Measurements from ENCODE around the gene TNF.
"Not testable (repeated sequence)": the region's sequence is repeated elsewhere in the genome, so short reads cannot be mapped to it uniquely, and the experiment has no call there.

TNF gene

DNA sequence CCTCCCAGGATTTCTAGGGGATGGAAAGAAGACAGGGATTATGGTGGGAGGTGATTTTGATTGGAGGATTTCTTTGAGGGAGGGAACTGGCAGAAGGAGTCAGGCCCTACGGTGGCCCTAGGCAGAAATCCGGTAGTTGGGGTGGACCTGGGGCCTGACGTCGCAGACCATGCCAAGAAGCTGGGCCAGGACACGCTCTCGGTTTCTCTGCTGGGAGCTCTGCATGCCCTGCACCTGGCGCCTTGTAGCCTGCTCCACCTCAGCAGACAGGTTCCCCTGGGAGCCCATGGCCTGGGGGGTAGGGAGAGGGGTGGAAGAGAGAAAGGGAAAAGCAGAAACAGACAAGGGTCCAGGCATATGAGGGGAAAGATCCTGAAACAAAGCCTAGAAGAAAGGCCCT lies 30.1 kb upstream of the TNF start:
- DNase-seq, result no peak

DNA sequence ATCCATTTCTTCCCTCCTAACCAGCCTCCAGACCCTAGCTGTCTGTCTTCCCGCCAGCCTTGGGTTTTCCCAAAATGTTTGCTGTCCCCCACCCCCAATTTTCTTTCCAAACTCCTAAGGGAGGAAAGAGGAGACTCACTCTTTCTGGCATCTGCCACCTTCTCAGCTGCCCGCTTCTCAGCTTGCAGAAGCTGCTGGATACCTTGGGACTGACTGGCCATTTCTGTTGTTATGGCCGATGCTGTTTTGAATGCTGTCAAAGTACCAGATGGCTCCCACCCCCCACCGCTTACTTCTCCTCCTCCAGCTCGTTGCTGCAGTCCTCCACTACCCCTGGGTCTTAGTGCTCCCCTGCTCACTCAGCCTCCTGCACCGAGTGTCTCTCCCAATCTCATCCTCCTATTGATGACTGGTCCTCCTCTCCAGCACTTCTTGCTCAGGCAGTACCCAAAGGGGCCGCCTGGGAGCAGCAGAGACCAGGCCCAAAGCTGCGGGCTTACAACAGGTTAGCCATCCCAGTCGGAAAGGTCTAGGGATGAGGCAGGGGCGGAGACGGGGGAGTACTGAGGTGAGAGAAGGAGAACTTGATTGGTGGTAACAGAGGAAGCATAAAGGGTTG lies 28.9 kb upstream of the TNF start, which contains the start of gene ATP6V1G2:
TSS of gene ATP6V1G2 (minus strand) at position 270 of the 619 bp plus-strand sequence. CDS start at position 221, 49 bp downstream.
- peak; percentile 90 to 97 for DNase-seq

- peak; percentile 72 to 97 for DNase-seq
These were observed 28.2 kb upstream of the TNF start, which contains the start of gene NFKBIL1 for GRCh38 chr6:31546958-31547726. Gene NFKBIL1, plus strand, starts transcription at chr6:31547608. Its CDS starts 87 bp downstream, at chr6:31547695.

DNA sequence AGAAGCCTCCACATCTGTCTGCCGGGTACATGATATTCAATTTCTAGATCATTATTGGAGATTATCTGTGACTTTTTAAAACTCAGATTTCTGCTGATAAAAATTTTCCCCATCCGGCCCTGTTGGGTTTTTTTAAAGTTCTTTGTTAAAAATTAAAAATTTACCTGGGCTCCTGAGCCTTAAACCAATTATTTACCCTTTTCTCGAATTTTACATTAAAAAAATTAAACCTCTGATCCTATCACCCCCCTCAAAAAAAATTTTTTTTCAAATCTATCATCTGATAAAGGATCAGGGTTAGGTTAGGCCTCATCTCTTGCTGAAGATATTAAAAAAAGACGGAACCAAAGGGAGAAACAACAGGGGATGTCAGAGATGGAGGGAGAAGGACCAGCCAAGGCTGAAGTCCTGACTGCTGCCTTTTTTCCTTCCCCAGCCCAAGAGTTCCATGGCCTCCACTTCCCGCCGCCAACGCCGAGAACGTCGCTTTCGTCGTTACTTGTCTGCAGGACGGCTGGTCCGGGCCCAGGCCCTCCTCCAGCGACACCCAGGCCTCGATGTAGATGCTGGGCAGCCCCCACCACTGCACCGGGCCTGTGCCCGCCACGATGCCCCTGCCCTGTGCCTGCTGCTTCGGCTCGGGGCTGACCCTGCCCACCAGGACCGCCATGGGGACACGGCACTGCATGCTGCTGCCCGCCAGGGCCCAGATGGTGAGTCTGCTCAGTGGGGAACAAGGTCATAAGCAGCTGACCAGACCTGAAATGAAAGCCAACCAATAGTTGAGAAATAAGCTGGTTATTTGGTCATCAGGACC lies 27.4 kb upstream of the TNF start:
- no peak for DNase-seq

DNA sequence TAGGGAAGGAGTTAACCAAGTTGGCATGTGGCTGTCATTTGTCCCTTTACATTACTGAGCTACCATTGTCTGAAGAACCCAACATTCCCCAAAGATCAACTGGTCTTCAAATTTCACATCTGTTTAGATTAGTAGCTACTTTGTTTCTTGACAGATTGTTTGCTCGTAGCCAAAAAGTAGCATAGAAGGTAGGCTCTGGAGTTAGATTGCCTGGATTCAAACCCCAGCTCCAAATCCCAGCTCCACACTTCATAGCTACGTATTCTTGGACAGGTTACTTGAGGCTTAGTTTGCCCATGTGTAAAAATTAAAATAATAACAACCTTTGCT lies 26.9 kb upstream of the TNF start:
- no peak for DNase-seq

GRCh38 chr6:31551371-31551770 lies 24.0 kb upstream of the TNF start:
- DNase-seq, result not testable (repeated sequence)

- no peak for DNase-seq
These were observed 19.1 kb upstream of the TNF start for GRCh38 chr6:31556307-31556706.

- no peak for DNase-seq
These were observed 17.7 kb upstream of the TNF start for GRCh38 chr6:31557443-31558317.

DNA sequence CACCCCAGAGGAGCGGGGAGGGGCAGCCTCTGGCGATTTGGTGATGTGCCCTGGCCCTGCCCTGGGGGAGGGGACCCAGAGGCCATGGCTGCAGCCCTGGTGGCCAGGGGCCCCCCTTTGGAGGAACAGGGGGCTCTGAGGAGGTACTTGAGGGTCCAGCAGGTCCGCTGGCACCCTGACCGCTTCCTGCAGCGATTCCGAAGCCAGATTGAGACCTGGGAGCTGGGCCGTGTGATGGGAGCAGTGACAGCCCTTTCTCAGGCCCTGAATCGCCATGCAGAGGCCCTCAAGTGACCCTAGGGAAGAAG lies 17.1 kb upstream of the TNF start:
- no peak for DNase-seq

- no peak for DNase-seq
These were observed 16.5 kb upstream of the TNF start for GRCh38 chr6:31558631-31559500.

DNA sequence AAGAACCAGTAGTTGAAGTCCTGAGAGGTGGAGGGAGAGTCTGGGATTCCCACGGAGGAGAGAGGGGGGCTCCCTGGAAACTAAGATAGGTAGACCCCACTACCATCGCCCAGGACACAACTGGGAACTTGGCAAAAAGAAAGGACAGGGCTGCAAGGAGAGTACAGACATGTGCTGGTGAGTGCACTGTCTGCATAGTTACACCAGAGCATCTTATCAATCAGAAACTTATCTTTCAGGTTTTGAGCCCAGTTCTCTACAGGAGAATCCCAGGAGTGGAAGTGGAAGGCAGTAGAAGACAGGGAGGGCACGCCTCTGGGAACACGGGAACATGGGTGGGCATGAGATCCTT lies 15.8 kb upstream of the TNF start:
- DNase-seq, result no peak

DNA sequence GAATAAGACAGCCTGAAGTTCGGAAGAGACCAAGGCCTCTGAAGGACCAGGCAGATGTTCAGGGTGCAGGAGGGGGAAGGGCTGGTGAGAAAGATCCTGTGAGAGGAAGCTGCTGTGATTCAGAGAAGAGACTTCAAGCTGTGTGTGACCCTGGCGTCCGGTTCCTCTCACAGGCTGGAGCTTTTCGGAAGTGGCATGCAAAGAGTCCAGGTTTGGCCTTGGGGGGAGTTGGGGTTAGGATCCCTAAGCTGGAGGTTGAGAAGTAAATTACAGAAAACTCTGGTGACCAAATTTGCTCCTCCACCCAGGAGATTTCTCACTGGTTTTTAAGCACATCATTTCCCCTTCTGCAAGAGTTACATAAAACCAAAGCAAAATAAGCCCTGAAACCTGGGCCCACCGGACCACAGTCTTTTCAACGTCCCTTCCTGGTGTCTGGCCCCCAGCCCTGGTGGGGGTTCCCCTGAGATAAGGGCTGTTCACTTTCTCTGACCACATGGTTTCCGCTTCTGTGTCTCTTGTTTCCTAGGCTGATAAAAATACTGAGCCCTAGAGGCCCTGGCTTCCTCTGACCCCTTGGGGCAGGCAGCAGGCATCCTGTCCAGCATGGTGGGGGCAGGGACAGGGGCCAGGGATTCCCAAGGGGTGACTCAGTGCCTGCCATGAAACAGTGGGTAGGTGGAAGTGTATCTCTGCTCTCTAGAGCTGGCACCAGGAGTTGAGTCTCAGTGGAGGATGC lies 15.2 kb upstream of the TNF start:
- no peak for DNase-seq

DNA sequence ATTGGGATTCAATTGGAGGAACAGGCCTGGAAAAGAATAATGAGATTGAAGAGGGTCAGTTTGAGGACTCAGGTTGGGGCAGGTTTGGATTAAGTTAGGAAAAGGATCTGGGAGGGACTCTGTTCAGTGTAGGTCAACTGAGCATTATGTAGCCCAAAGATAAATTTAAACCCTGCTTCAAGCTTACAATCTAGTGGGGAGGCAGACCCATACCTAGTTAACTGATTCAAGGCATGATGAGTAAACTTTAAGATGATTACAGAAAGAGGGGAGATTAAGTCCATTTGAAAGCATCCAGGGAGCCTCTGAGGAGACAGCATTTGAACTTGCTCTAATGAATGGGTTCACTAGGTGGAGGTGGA lies 14.7 kb upstream of the TNF start:
- no peak for DNase-seq

- no peak for DNase-seq
These were observed 7.6 kb upstream of the TNF start for GRCh38 chr6:31567531-31568370.

DNA sequence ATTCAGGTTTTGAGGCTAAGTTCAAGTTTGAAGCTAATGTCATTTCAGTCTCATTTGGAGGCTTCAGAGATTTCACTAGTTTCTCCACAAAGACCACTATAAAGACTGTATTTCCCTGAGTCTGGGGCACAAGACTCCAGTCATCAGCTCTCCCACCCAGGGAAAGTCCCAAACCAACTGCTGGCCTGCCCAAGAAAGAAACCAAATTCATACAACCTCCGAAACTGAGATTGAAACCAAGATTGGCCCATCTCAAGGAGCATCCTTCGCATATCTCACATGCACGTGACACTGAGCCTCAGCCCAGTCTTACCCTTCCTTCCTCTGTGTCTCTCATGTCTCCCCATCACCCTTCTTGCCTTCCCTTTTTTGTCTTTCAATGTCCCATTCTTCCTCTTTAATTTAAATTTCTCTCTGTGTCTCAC lies 6.8 kb upstream of the TNF start:
- DNase-seq, result no peak

DNA sequence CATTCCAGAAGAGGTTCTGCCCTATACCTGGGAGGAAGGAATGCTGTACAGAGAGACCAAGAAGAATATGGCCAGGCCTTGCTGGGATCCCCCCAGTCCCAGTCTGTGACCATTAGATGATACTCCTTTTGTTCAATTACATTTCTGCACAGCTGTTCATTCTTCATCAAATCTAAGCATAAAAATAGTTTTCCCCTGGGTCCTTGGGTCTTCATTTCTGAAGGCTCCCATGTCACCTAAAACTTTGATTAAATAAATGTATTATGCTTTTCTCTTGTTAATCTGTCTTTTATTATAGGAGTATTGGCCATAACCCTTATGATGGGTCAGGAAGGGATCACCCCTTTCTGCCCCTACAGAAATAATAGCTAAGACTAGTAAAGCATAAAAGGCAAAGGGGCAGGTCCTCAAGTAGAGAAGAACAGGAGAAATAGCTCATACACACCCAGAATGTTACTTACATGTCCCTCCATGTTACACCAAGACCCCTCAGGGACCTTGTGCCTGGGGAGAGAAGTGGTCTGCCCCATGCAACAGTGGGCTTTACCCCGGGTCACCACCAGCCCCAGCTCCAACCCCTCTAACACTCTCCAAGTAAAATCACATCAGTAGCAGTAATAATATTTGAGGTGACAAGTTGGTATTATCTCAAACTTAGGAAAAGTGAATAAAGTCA lies 5.4 kb upstream of the TNF start:
- DNase-seq, result no peak

DNA sequence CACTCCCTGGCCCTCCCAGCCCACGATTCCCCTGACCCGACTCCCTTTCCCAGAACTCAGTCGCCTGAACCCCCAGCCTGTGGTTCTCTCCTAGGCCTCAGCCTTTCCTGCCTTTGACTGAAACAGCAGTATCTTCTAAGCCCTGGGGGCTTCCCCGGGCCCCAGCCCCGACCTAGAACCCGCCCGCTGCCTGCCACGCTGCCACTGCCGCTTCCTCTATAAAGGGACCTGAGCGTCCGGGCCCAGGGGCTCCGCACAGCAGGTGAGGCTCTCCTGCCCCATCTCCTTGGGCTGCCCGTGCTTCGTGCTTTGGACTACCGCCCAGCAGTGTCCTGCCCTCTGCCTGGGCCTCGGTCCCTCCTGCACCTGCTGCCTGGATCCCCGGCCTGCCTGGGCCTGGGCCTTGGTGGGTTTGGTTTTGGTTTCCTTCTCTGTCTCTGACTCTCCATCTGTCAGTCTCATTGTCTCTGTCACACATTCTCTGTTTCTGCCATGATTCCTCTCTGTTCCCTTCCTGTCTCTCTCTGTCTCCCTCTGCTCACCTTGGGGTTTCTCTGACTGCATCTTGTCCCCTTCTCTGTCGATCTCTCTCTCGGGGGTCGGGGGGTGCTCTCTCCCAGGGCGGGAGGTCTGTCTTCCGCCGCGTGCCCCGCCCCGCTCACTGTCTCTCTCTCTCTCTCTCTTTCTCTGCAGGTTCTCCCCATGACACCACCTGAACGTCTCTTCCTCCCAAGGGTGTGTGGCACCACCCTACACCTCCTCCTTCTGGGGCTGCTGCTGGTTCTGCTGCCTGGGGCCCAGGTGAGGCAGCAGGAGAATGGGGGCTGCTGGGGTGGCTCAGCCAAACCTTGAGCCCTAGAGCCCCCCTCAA lies 3.1 kb upstream of the TNF start, which contains the start of gene LTA:
TSS of gene LTA (plus strand) at position 249 of the 871 bp plus-strand sequence. CDS start at position 703, 454 bp downstream.
- no peak for DNase-seq
